NCI-H69 (cell line): ENCODE measurements around the gene EHD3.

Experiments
- DNase-seq: peaks from one replicate; lab custom pipeline; 2025; lab: John Stamatoyannopoulos, UW

Gene EHD3

GRCh38 chr2:31294196-31294595 is 60.2 kb downstream of the EHD3 start:
- no peak for DNase-seq

GRCh38 chr2:31296641-31297287 is 62.8 kb downstream of the EHD3 start:
- no peak for DNase-seq

- no peak for DNase-seq
Measured at GRCh38 chr2:31297751-31298150, 63.8 kb downstream of the EHD3 start.

GRCh38 chr2:31299547-31299946 is 65.6 kb downstream of the EHD3 start:
- no peak for DNase-seq

GRCh38 chr2:31300309-31300708 is 66.4 kb downstream of the EHD3 start:
- DNase-seq: no peak

GRCh38 chr2:31302940-31303563 is 69.1 kb downstream of the EHD3 start:
- DNase-seq: no peak

GRCh38 chr2:31304816-31305215 is 70.9 kb downstream of the EHD3 start:
- no peak for DNase-seq

GRCh38 chr2:31312898-31313297 is 78.9 kb downstream of the EHD3 start:
- DNase-seq: no peak

- DNase-seq: no peak
Measured at GRCh38 chr2:31314761-31315160, 80.8 kb downstream of the EHD3 start.

GRCh38 chr2:31317396-31317795 is 83.4 kb downstream of the EHD3 start:
- DNase-seq: peak; percentile 9

GRCh38 chr2:31318361-31319336 is 84.7 kb downstream of the EHD3 start:
- no peak for DNase-seq
